Activated T-cell treated with anti-CD3 and anti-CD28 coated beads for 4 hours (primary cell): ENCODE measurements around the gene HOXB6.

ENCODE experiments used
- DNase-seq: peaks from one replicate; pipeline ENCODE4 v3.0.0-alpha.2; 2020

The HOXB6 gene

DNA sequence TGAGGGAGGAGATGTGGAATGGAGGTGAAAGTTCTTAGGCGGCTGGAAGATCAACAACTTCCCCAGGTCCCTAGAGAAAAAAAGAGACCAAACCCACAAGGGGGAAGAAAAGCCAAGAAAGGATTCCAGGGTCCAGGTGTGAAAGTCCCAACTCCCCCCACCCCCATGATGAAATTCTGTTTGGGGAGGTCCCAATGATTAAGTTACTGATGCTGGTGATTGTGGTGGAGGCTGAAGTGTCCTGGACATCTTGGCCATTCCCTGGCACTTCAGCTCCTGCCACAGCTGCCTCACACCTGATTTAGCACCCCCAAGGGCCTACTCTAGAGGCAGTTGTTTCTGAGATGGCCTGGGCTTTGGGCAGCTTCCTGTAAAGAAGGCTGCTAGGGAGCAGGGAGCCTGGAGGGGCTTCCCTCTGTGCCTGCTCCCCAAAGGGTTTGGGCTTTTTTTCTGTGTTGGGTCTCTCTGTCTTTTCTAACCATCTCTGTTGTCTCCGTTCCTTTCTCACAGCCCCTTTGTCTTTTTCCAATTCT lies 39.7 kb downstream of the HOXB6 start:
- no peak for DNase-seq

- no peak for DNase-seq
Measured at GRCh38 chr17:48564188-48565021, 40.4 kb downstream of the HOXB6 start.

- DNase-seq: no peak
Measured at GRCh38 chr17:48563867-48564187, 41.0 kb downstream of the HOXB6 start.

DNA sequence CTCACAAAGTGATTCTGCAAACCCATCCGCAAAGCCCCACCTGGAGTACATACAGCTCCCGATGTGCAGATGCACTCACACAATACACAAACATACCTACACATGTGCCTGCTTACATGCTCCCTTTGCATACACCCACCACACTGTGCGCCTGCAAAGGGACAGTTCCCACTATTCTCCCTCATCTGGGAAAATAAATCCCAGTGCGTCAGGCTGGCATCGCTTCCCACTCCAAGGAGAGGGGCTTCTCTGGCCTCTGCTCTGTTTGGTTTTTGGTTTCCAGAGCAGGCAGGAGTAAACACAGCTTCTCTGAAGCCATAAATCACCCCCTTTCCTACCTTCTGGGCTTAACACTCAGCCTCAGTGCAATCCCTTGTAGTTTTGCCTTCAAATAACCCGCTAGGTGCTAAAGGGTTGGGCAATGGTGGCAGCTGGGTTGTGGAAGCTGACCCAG lies 41.4 kb downstream of the HOXB6 start:
- DNase-seq: no peak

DNA sequence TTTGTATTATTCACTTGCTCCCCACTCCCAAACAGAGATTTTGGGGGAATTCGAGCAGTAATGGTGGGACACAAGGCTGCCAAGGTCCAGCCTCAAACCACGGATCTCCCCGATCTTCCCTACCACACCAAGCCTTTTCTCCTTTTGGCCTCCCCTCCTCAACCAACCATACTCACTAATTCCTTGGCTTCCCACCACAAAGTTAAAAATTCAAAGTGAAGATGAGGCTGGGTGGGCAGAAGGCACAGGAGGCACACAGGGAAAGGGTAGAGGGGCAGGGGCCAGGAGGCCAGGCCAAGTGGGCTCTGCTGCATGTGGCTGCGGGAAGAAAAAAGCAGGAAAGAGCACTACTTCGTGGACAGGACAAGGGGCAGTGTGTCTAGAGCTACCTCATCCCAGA lies 41.9 kb downstream of the HOXB6 start:
- no peak for DNase-seq

DNA sequence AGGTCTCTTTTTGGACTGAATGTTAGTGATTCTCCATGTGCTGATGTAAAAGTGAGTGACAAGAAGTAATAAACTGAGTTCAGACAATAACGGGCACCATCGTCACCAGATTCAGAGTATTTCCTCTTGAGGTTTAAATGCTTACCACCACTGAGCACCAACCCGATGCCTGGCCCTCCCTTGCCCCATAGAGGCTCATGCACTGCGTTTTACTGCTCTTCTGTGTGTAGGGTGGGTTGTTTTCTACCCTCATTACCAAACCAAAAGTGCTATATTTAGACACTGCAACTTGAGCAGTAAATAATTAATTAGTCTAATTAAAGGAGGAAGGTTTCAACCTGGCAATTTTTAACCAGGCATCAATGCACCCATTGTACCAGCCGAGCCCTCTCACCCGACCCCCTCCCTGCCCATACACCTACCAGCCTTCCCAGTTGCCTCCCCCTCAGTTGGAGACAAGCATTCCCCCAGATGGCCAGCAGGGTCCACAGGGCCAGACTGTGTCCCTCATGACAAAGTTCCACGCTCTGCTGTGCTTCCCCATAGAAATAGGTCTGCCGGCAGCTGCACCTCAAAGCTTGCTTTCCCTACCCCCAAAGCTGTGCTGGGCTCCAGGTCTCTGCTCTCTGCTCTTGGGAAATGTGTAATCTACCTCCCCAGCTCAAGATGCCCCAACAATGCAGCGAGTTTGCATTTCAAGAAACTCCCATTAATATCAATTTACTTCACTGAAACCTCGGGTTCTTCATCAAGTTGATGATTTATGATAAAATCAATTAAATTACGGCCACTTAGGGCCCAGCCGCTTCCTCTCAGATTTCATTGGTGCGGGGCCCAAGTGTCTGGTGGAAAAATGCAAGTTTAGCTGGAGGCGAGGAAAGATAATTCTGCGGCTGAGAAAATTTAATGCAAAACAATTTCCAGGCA lies 42.6 kb downstream of the HOXB6 start:
- no peak for DNase-seq

DNA sequence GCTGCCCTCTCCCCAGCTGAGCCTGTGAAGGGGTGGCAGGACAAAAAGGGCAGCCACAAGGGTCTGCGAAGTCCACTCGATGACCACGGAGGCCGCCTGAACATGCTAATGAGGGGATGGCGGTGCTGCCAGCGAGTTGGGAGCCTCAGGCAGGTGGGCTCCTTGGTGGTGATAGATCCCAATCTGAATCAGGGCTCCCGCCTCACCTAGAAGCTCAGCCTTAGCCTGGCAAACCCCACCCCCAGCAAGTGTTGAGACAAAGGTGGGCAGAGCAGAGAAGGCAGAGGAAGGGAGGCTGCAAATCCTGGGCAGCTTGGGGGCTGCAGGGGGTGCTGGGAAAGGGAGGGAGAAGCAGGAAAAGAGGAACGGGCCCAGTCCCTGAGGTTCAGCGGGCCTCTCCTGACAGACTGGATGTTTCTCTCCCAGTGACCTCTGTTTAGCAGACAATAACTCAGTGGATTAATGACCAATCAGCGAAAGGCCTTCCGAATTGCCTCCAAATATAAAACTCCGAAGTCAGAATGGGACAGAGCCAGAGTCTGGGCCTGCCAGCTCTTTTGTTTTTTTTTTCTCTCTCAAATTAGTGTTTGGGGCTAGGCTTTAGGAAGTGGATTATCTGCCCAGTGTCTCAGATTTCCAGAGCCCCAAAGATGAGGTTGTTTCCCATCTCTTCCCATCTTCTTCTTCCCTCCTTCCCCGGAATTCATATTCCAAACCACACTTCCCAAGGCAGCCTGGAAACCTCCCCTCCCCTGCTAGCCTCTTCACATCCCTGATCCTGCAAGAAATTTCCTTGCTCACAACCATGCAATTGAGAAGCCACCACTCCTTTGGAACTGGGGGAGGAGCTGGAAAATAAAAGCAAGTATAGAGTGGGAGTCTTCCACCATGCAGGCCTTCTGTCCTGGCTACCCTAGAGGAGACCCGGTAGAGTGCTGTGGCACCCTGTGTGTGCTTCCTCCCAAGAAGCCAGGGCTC lies 44.7 kb downstream of the HOXB6 start:
- no peak for DNase-seq

- DNase-seq: no peak
Measured at GRCh38 chr17:48559122-48559839, 45.5 kb downstream of the HOXB6 start.

DNA sequence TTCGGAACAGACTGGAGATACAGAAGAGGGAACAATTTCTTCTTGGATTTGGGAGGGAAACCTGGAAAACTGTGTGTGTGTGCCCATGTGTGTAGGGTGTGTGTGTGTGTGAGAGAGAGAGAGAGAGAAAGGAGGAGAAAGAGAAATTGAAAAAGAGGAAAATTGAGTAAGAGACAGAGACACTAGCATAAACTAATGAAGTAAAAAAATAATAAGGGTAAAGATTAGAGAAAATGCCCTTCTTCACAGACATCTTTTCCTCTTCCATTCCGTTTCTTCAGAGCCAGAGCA lies 46.0 kb downstream of the HOXB6 start:
- DNase-seq: no peak

DNA sequence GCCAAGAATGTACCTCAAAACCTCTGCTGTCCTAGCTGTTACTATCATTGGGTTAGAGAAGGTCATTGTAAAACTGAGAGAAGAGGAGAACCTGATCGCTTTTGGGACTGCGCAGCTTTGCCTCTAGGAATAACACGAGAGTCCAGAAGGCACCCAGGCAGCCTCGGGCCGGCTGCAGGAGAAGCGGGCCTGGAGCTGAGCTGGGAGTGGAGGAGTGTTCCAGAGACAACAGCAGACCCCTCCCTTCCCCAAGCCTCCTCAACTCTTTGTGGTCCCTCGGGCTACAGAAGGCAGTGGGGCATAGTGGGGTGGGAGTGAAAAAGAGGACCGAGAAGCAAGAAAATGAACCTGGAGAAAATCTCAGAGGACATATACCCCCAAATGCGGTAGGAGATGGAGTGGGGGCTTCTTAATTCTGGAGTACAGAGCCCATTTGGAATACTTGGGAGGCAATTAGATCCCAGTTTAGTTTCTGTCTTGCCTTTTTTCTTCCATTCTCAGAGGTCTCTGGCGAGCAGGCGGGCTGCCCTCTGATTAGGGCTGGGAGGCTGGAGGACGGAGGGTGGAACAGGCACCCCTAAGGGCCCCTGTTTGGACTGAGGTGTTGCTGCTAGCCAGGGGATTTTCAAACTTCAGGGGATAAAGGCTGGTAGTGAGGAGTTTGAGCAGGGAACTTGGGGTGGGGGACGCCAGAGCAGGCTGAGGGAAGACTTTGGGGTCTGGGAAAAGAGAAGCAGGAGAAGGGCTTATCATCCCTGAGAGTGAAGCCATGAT lies 46.5 kb downstream of the HOXB6 start:
- DNase-seq: no peak

- no peak for DNase-seq
Measured at GRCh38 chr17:48556576-48557401, 48.0 kb downstream of the HOXB6 start.

GRCh38 chr17:48556229-48556575 lies 48.6 kb downstream of the HOXB6 start:
- DNase-seq: no peak

DNA sequence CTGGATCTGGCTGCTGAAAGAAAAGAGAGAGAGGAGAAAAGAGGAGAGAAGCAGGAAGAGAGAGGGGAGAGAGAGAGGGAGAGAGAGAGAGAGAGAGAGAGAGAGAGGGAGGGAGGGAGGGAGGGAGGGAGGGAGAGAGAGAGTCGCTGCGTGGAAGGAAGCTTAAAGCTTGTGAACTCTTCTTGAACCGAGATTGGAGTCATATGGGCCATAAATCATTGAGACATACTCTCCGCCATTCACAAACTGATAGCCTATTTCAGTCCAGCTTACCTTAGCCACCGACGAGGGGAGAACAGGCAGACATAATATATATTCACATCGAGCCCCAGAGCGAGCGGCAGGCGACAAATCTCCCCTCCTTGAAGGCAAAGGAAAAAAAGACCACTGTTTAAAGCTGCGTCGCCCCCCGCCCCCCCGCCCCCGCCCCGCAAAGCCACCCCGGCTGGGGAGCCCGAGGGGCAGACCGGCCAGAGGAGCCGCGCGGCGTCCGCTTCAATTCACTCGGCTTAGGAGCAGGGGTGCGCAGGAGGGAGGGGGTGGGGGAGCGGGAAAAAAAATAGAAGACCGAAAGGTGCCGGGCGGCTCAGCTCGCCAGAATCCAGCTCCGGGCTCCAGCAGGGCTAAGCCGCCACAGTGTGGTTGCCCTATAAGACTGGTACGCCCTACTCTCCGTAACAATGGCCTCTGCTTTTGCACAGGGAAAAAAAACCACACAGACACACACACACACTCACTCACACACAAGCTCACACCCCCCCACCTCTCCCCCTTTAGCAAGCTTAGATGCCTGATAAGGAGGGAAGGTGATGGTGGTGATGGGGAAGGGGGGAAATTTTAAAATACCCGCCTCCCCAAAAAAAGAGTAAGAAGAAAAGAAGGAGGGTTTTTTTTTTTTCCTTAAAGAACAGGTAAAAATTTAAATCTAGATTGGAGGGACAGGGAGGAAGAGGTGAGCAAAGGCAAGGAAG lies 49.2 kb downstream of the HOXB6 start:
- no peak for DNase-seq

- no peak for DNase-seq
Measured at GRCh38 chr17:48554412-48555257, 50.2 kb downstream of the HOXB6 start.

DNA sequence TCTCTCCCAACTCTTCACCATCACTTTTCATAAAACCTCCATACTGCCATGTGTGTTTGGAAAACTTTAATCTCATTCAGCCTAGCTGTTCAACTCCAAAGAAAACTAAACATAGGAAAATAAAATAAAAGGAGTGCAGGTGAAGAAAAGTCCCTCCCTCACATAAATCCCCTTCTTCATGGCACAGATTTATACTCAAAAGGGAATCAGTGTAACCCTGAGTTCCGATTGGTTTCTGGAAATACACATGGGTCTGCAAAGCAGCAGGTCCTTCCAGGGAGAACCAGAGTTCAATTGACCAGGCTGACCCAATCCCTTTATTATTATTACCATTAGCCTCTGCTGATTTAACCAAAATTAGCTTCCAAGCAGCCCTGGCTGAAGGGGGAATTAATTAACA lies 51.0 kb downstream of the HOXB6 start:
- no peak for DNase-seq

GRCh38 chr17:48553190-48553547 lies 51.6 kb downstream of the HOXB6 start:
- no peak for DNase-seq

DNA sequence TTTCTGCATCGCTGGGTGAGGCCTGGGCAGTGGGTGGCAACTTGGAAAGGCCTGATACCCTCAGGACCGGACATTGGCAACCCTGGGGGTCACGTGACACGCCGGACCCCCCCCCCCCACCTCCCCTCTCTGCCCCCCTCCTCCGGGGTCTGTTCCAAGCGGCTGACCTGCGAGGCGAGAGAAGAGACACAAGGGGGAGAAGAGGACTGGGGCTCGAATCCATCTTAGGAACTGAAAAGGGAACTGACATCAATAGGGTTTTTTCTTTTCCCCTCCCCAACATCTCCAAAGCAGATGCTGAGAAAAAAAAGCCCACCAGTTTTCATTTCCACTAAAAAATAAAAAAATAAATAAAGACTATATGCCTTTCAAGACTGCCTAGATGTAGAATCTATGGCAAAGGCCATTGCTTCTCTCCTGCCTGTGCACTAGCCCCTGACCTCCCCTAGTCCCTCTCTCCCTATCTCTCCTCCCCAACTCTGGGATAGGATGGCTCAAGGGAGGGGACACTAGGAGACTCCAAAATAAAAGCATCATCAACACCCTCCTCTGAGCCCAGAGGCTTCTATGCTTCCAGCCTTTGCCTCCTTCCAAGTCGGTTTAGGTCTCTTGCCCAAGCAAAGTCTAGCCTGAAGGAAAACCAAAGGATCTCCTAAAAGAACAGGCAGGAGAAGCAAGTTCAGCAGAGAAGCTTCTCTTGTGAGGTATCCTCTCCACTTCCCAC lies 52.2 kb downstream of the HOXB6 start:
- DNase-seq: no peak
